ENCODE data around the gene TXN2. TPM values are rescaled to one million over a fixed set of nuclear protein-coding genes. Genes with fewer than 3 reads are reported as not detected.
"Not testable (repeated sequence)": the region's sequence is repeated elsewhere in the genome, so short reads cannot be mapped to it uniquely, and the experiment has no call there.

TXN2 gene
- total RNA-seq, 4 donors from 2014 or later, result 36.4 to 78.3 (median 63.4) TPM

DNA sequence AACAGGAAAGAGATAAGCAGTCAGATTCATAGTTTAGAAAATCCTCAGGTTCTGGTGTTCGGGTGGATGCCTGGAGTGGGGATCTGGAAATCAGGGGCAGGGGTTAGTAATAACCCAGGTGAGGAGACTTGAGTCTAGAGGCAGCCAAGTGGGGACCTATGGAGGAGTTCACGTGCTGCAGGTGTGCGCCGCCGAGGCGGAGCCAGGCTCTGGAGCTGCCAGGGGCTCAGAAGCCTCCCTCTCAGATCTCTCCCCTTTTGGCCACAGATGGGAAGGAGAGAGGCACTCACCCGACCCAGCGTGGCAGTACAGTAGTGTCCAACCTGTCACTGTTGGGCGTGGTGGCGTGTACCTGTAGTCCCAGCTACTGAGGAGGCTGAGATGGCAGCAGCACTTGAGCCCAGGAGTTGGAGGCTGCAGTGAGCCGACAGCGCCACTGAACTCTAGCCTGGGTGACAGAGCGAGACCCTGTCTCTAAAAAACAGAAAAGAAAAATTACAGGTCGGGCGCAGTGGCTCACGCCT is 27.5 kb downstream of the TXN2 start:
- Histone ChIP-seq H3K4me1 (peaks cover 0 to 88% (median 38%) of the 10 kb centered on the region in 3 donors), H3K27ac (peak overlapping the region; percentile 35 to 98 (median 94)), H3K36me3 (no peaks in the 10 kb centered on the region), H3K27me3 (no peaks in the 10 kb centered on the region), H3K4me3 (peak overlapping the region in 1 of 2 donors; percentile 61), H3K9me3 (no peaks in the 10 kb centered on the region)
- TF ChIP-seq POLR2AphosphoS5 (IDR thresholded peaks at IDR 0.05) (no peak), EP300 (IDR thresholded peaks at IDR 0.05) (no peak), POLR2A (IDR thresholded peaks at IDR 0.05) (no peak), CTCF (IDR thresholded peaks at IDR 0.05) (no peak)
- 100% methylated on average over 1 of the region's 16 CpGs; no CpG with 5 or more reads in 1 of the 2 donors for WGBS, 2 donors (ENCODE audit: low coverage in 1 of 2)
- ATAC-seq, result no peak

DNA sequence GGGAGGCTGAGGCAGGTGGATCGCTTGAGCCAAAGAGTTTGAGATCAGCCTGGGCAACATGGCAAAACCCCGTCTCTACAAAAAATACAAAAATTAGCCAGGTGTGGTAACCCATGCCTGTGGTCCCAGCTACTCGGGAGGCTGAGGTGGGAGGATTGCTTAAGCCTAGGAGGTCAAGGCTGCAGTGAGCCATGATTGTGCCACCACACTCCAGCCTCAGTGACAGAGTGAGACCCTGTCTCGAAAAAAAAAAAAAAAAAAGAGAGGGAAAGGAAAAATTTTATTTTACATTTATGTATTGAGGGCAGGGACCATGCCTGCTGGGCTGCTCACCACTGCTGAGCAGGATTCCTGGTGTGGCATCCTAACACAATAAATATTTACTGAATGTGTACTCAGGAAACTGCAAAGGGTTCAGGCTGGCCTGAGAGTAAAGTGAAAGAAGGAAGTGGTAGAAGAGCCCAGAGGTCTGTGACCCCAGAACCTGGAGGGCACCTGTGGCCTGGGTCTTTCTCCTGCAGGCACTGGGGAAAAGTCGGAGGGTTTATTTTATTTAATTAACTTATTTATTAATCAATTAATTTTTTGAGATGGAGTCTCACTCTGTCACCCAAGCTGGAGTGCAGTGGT is 28.3 kb downstream of the TXN2 start:
- not testable (repeated sequence) for H3K9me3 ChIP-seq, ATAC-seq, H3K4me3 ChIP-seq, H3K36me3 ChIP-seq, H3K27me3 ChIP-seq
- WGBS, 2 donors (ENCODE audit: low coverage in 1 of 2), result 89 to 100% methylated on average over 1 to 5 of the region's 5 CpGs
- Histone ChIP-seq H3K4me1 (peaks cover 0 to 91% (median 36%) of the 10 kb centered on the region in 3 donors), H3K27ac (peak overlapping the region in 3 of 4 donors; percentile 92 to 98 (median 96))

GRCh38 chr22:36452250-36452977 is 29.0 kb downstream of the TXN2 start:
- no peaks in the 10 kb centered on the region for H3K27me3 ChIP-seq
- H3K36me3 ChIP-seq, result no peaks in the 10 kb centered on the region
- H3K27ac ChIP-seq, result peak overlapping the region; percentile 11 to 98 (median 94)
- no peak for ATAC-seq
- H3K4me3 ChIP-seq, result no peak overlapping the region
- TF ChIP-seq CTCF (IDR thresholded peaks at IDR 0.05), result no peak
- H3K9me3 ChIP-seq, result no peaks in the 10 kb centered on the region
- WGBS, 2 donors (ENCODE audit: low coverage in 1 of 2), result 78 to 86% methylated on average over 1 to 6 of the region's 9 CpGs
- H3K4me1 ChIP-seq, result peaks cover 0 to 84% (median 30%) of the 10 kb centered on the region in 3 donors

GRCh38 chr22:36450923-36451322 is 30.5 kb downstream of the TXN2 start:
- not testable (repeated sequence) for H3K9me3 ChIP-seq, H3K4me3 ChIP-seq, ATAC-seq, H3K27me3 ChIP-seq, H3K36me3 ChIP-seq
- H3K27ac ChIP-seq, result peak overlapping the region in 3 of 4 donors; percentile 68 to 96 (median 92)
- peaks cover 0 to 74% (median 30%) of the 10 kb centered on the region in 3 donors for H3K4me1 ChIP-seq
- 96 to 100% methylated on average over 1 to 7 of the region's 7 CpGs for WGBS, 2 donors (ENCODE audit: low coverage in 1 of 2)

GRCh38 chr22:36449596-36450175 is 31.8 kb downstream of the TXN2 start:
- Histone ChIP-seq H3K4me1 (peaks cover 0 to 75% (median 28%) of the 10 kb centered on the region in 3 donors), H3K4me3 (no peak overlapping the region), H3K27me3 (no peaks in the 10 kb centered on the region), H3K27ac (peak overlapping the region in 3 of 4 donors; percentile 68 to 96 (median 92)), H3K36me3 (no peaks in the 10 kb centered on the region), H3K9me3 (no peaks in the 10 kb centered on the region)
- 60 to 100% methylated on average over 1 to 2 of the region's 11 CpGs for WGBS, 2 donors (ENCODE audit: low coverage in 1 of 2)
- no peak for ATAC-seq
- no peak for TF ChIP-seq POLR2AphosphoS5 (IDR thresholded peaks at IDR 0.05)
- TF ChIP-seq CTCF (IDR thresholded peaks at IDR 0.05), result no peak
- TF ChIP-seq EP300 (IDR thresholded peaks at IDR 0.05), result no peak
- no peak for TF ChIP-seq POLR2A (IDR thresholded peaks at IDR 0.05)
